HepG2 (cell line): Measurements from ENCODE around the gene MORN1. TPM values are rescaled to one million over a fixed set of nuclear protein-coding genes. Genes with fewer than 3 reads are reported as not detected.

Experiments used
- CBX5 ChIP-seq: sonication (generic); formaldehyde crosslinking; IDR thresholded peaks from 2 replicates; pipeline ENCODE4 v1.4.0; 2020; ENCODE audit warnings: missing genetic modification reagents, borderline replicate concordance
- NAIF1 ChIP-seq: sonication (generic); formaldehyde crosslinking; IDR thresholded peaks from 2 replicates; pipeline ENCODE4 v1.5.0; 2020; ENCODE audit warnings: mild to moderate bottlenecking, missing genetic modification reagents, borderline replicate concordance
- PCBP2 ChIP-seq: fragments of 200-400 bp; formaldehyde crosslinking; optimal IDR thresholded peaks from 2 replicates; pipeline ENCODE3; 2018; ENCODE audit warnings: low read length, low read depth; ENCODE audit not compliant: poor library complexity, severe bottlenecking
- SOX13 ChIP-seq, 3 experiments: fragments of 450-650 bp in 1 of 3; sonication (generic) in 1 of 3; formaldehyde crosslinking in 1 of 3; IDR thresholded peaks in 2 of 3; conservative IDR thresholded peaks in 1 of 3; 2 replicates each; pipeline versions ENCODE4 v1.5.0 to v1.6.1; 2016 to 2020; ENCODE audit warnings: antibody characterized with exemption in 1 of 3, mild to moderate bottlenecking in 1 of 3, missing compliant biosample characterization in 1 of 3, missing genetic modification reagents in 1 of 3, moderate library complexity in 1 of 3
- SYNCRIP ChIP-seq: fragments of 200-400 bp; formaldehyde crosslinking; IDR thresholded peaks from 2 replicates; pipeline ENCODE4 v1.6.1; 2018; ENCODE audit warnings: mild to moderate bottlenecking, low read depth, low read length; ENCODE audit not compliant: insufficient read depth
- ZNF317 ChIP-seq: sonication (generic); formaldehyde crosslinking; IDR thresholded peaks from 2 replicates; pipeline ENCODE4 v1.5.0; 2020; ENCODE audit warnings: mild to moderate bottlenecking, missing genetic modification reagents
- ZNF383 ChIP-seq: sonication (generic); formaldehyde crosslinking; IDR thresholded peaks from 2 replicates; pipeline ENCODE4 v1.4.0; 2020; ENCODE audit warnings: missing genetic modification reagents, mild to moderate bottlenecking, borderline replicate concordance
- ZNF768 ChIP-seq: sonication (generic); formaldehyde crosslinking; IDR thresholded peaks from 2 replicates; pipeline ENCODE4 v1.4.0; 2020; ENCODE audit warnings: missing genetic modification reagents
- ZNF841 ChIP-seq: sonication (generic); formaldehyde crosslinking; IDR thresholded peaks from 2 replicates; pipeline ENCODE4 v1.8.1; 2023; ENCODE audit warnings: missing genetic modification reagents, borderline replicate concordance
- ZSCAN12 ChIP-seq: sonication (generic); formaldehyde crosslinking; IDR thresholded peaks from 2 replicates; pipeline ENCODE4 v1.9.0; 2021; ENCODE audit warnings: mild to moderate bottlenecking, missing genetic modification reagents
- polyA plus RNA-seq, 8 experiments: library from polyadenylated mRNA; depleted of rRNA in 3 of 8; stranded (reverse) in 7 of 8; unstranded in 1 of 8; fragments of >200 nt; fragmentation: Illumina TruSeq in 4 of 8; extraction: Trizol in 4 of 8; gene quantifications; 2 replicates each; pipeline versions ENCODE4 v1.2.1 to v1.2.3, GENCODE V29; 2011 to 2016; ENCODE audit warnings: low read depth in 4 of 8, missing spikeins in 1 of 8, mixed read lengths in 1 of 8; ENCODE audit not compliant: insufficient read depth in 1 of 8
- total RNA-seq, 5 experiments: library from RNA; depleted of rRNA; stranded (reverse); fragments of >200 nt; fragmentation: Illumina TruSeq; extraction: Trizol; gene quantifications; 2 replicates each; pipeline ENCODE4 v1.2.3, GENCODE V29; 2016; ENCODE audit warnings: low read depth in 1 of 5
- TF ChIP-seq, protein P1 (sequence below): sonication (generic); formaldehyde crosslinking; IDR thresholded peaks from 2 replicates; pipeline ENCODE4 v1.5.0; 2020; ENCODE audit warnings: mild to moderate bottlenecking, missing genetic modification reagents
- TF ChIP-seq, protein P2 (sequence below): IDR thresholded peaks from 2 replicates; pipeline ENCODE4 v1.6.1; 2016; ENCODE audit warnings: control low read depth
- TF ChIP-seq, protein P3 (sequence below): sonication (generic); formaldehyde crosslinking; IDR thresholded peaks from 2 replicates; pipeline ENCODE4 v1.5.0; 2020; ENCODE audit warnings: missing genetic modification reagents, mild to moderate bottlenecking, borderline replicate concordance
- TF ChIP-seq, protein P4 (sequence below): sonication (generic); formaldehyde crosslinking; IDR thresholded peaks from 2 replicates; pipeline ENCODE4 v1.9.0; 2022; ENCODE audit warnings: low read depth, missing genetic modification reagents

MORN1 gene
- total and polyA plus RNA-seq, 2 of the 13 experiments (the other 11 are each of a cell fraction or from before 2014, with no cell fraction given): 3.1 to 6.5 TPM

DNA sequence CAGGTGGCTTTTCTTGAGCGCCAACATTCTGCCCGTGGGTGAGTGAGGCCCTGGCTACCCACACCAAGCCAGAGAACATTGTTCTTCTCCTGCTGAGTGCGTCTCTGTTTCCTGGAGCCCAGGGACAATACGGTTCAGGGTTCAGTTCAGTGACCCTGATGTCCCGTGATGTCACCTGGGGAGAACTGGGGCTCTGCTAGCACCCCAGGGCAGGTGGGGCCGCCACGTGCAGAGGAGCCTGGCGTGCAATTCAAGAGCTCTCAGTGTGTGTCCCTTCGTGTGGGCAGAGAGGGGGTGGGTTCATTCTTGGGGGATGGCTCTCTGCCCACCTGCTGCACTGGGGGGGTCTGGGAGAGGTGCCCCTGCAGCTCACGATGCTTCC lies 39.2 kb upstream of the MORN1 start (continued):
- TF ChIP-seq, protein P1, sequence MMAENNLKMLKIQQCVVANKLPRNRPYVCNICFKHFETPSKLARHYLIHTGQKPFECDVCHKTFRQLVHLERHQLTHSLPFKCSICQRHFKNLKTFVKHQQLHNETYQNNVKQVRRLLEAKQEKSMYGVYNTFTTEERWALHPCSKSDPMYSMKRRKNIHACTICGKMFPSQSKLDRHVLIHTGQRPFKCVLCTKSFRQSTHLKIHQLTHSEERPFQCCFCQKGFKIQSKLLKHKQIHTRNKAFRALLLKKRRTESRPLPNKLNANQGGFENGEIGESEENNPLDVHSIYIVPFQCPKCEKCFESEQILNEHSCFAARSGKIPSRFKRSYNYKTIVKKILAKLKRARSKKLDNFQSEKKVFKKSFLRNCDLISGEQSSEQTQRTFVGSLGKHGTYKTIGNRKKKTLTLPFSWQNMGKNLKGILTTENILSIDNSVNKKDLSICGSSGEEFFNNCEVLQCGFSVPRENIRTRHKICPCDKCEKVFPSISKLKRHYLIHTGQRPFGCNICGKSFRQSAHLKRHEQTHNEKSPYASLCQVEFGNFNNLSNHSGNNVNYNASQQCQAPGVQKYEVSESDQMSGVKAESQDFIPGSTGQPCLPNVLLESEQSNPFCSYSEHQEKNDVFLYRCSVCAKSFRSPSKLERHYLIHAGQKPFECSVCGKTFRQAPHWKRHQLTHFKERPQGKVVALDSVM (CRISPR knock-in tag): no peak
- TF ChIP-seq NAIF1 (CRISPR knock-in tag) (no peak), CBX5 (no peak), PCBP2 (no peak), SOX13 (IDR thresholded peaks at IDR 0.05) (no peak), SOX13 (CRISPR knock-in tag; conservative IDR thresholded peaks at IDR 0.05 in 1 of 2, IDR thresholded peaks at IDR 0.05 in 1 of 2) (peak in 1 of 2 experiments; percentile 52; a peak in 2 of 4 replicates), ZNF841 (CRISPR knock-in tag) (no peak), ZNF317 (no peak), ZNF768 (CRISPR knock-in tag) (no peak), ZNF383 (CRISPR knock-in tag) (no peak), SYNCRIP (no peak), ZSCAN12 (CRISPR knock-in tag) (no peak)
- TF ChIP-seq, protein P2, sequence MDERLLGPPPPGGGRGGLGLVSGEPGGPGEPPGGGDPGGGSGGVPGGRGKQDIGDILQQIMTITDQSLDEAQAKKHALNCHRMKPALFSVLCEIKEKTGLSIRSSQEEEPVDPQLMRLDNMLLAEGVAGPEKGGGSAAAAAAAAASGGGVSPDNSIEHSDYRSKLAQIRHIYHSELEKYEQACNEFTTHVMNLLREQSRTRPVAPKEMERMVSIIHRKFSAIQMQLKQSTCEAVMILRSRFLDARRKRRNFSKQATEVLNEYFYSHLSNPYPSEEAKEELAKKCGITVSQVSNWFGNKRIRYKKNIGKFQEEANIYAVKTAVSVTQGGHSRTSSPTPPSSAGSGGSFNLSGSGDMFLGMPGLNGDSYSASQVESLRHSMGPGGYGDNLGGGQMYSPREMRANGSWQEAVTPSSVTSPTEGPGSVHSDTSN: no peak
- TF ChIP-seq, protein P3, sequence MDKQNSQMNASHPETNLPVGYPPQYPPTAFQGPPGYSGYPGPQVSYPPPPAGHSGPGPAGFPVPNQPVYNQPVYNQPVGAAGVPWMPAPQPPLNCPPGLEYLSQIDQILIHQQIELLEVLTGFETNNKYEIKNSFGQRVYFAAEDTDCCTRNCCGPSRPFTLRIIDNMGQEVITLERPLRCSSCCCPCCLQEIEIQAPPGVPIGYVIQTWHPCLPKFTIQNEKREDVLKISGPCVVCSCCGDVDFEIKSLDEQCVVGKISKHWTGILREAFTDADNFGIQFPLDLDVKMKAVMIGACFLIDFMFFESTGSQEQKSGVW: no peak
- TF ChIP-seq, protein P4, sequence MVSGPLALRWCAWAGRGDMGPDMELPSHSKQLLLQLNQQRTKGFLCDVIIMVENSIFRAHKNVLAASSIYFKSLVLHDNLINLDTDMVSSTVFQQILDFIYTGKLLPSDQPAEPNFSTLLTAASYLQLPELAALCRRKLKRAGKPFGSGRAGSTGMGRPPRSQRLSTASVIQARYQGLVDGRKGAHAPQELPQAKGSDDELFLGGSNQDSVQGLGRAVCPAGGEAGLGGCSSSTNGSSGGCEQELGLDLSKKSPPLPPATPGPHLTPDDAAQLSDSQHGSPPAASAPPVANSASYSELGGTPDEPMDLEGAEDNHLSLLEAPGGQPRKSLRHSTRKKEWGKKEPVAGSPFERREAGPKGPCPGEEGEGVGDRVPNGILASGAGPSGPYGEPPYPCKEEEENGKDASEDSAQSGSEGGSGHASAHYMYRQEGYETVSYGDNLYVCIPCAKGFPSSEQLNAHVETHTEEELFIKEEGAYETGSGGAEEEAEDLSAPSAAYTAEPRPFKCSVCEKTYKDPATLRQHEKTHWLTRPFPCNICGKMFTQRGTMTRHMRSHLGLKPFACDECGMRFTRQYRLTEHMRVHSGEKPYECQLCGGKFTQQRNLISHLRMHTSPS: no peak
